CD4-positive, alpha-beta T cell treated with Interleukin-21 for 1 hour (primary cell): Measurements from ENCODE around the gene PBX1.

Experiments
- DNase-seq: peaks from one replicate; pipeline ENCODE4 v3.0.0-alpha.2; 2020

The PBX1 gene

DNA sequence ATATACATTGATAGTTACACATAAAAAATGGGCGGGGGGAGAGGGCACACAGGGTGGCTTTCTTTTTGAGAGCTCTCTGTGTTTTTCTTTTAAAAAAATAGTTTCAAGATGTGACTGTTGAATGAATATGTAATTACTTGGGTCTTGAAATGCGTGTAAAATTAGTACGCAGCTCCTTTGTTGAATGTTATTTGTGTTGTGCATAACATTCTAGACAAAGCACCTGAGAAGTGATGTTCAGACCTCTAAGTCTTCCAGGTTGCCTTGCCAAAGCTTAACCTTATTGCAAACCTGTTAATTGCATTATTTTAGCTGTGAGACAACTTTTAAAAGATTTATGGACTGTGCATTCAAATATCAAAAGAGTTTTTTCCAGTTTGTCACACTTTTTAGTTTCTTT lies 5.4 kb downstream of the PBX1 start:
- no peak for DNase-seq

GRCh38 chr1:164565357-164565756 lies 6.4 kb downstream of the PBX1 start:
- no peak for DNase-seq

DNA sequence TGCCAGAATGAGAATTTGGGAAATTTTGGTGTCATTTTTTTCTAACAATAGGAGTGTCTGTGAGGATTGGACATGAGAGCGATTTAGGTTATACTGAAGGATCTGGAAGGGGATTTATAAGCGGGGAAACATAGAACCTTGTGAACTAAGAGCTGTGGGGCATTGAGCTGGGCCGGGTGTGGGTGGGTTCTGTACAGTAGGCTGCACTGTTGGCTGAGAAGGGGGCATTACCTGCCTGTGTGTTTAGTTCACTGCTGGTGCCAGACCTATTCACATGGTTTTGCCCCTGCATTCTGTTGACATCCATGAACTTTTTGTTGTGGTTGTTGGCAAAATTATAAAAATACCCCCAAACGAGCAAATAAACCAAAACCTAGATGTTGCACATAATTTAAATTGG lies 8.8 kb downstream of the PBX1 start:
- no peak for DNase-seq

DNA sequence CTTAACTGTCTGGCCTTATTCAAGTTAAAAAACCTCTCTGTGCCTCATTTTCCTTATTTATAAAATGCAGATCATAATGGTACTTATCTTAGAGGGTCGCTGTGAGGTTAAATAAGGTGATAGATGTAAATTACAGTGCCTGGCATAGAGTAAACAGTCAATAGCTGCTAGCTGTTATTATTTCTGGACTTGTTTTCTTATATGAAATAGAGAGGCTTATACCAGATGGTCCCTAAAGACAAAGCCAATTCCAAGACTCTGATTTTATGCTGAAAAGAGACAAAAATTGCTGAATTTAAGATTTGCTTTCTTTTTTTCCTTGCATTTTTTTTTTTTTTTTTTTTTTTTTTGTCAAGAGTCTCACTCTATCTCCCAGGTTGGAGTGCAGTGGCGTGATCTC lies 10.3 kb downstream of the PBX1 start:
- DNase-seq = no peak

- no peak for DNase-seq
Observed at GRCh38 chr1:164569866-164570265, 10.9 kb downstream of the PBX1 start.

GRCh38 chr1:164571333-164571732 lies 12.3 kb downstream of the PBX1 start:
- DNase-seq = no peak

DNA sequence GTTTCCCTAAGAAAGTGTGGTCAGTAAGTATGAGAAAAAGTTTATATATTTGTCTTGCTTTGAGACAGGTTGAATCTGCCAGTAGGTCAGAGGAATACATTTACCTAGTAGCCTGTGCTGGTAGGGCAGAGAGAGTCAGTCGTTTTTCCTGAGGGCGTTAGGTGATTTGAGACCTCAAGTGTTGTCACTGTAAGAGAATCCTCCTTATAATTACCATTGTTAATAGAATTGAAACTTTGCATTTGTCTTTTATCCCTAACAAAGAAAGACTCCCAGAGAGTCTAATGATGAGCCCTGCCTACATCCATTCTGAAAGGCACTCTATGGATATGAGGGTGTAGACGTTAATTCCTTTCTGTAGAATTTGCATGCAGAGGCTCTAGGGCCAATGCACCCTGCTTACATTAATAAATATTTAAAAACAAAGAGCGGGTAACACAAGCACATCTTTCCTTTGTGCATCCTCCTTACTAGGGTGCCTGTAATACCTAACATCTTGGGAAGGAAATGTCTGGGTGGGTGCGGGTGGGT lies 16.4 kb downstream of the PBX1 start:
- no peak for DNase-seq

DNA sequence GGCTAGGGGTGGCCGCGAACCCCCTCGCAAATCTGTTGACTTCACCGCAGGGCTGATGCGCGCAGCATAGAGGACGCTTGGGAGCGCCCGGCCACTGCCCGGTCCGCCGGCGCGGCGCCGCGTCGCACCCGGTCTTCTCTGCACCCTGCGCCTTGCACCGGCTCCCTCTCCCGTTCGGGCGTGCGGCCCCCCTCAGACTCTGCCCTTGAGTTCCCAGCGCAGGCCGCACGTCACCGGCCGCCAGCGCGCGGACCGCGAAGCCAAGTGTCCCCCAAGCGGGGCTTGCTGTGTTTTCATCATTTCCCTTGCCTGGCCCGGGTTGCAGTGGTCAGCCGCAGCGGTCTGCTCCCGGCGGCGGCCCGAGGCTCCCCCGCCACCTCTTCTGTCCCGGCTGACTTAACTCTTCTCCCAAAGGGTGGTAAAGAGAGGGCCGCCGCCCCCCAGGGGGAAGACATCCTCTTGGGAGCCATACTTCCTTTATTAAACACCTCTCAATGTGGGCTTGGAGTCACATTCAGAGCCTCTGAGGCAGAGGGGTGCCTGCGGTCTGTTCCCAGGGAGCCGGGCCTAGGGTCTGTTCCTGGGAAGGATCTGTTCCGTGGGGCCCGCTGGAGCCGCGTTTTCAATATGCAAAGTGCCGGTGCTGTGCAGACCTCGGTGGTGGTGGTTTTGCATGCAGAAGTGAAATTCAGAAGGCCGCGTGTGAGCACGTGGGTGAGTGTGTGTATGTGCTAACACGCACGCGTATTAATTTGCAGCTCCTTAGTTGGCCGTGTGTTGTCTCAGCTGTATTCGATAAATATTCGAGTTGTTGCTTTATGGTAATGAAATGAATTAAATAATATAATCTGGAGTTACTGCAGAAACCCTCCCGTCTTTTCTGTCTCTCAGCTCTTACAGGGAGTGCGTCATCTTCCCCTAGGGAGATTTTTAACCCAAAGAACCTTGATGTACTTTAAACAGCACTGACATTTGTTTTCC lies 17.6 kb downstream of the PBX1 start:
- no peak for DNase-seq

- no peak for DNase-seq
Observed at GRCh38 chr1:164577291-164577690, 18.3 kb downstream of the PBX1 start.

DNA sequence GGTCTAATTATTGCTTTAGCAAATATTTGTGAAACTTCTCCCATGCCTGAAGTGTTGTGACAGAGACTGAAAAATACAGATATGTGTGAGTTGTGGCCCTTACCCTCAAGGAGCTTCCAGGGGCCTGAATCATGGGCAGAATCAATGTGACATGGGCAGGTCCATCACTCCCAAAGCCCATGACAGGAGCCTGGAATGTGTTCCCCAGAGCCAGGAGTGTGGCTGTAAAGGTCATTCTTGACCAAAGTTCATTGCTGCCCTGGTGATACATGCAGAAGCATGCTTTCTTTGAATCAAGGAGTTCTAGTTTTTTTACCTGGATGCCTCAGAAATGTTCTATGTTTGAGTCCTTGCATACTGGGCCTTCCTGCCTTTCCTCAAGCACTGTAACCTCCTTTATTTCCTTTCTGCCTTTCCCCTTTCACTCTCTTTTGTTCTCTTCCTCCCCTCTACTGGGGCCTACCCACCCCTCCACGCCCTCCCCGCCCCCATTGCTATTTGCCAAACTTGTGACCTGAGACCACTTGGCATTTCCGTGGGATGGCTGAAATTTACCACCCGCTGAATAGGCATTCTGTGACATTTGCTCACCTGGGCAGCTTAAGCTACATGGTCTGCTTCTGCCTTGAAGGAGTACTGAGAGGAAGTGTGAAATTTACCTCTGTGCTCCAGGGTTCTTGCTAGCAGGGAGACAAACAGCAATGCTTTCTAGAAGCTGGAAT lies 19.7 kb downstream of the PBX1 start:
- DNase-seq = no peak

DNA sequence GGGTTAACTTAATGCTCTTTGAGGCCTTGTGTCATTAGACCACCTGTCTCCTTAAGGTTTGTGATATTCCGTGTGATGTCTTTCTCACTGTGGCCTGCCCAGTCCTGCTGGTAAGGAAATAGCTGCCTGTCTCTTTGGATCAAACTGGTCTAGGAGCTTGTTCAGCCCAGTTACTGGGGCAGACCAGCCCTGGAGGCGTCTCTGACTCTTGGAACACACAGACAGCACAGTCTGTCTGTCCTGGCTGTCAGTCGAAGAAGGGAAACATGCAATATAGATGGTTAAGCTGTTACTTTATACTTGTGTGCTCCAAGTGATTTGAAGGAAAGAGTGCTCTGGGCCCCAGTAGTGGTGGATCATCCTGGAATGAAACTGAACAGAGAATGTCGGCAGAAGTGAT lies 20.4 kb downstream of the PBX1 start:
- no peak for DNase-seq

DNA sequence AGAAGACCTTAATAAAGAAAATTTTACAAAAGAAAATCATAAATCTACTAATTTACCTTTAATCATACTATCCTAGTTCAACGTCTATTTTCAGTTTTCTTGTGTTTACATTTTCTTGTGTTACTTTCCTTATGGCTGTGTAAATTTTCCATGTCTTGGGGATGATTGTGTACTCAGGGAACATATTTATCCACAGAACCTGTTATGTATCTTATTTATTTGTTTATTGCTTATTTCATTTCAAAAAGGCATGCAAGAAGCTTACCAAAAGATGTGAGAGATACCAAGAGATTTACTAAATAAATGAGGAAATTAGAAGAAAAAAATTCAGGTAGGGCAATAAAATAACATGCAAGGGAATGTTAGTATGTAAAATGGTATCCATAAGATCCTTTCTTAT lies 22.8 kb downstream of the PBX1 start:
- no peak for DNase-seq

- DNase-seq = no peak
Observed at GRCh38 chr1:164583196-164583595, 24.2 kb downstream of the PBX1 start.

DNA sequence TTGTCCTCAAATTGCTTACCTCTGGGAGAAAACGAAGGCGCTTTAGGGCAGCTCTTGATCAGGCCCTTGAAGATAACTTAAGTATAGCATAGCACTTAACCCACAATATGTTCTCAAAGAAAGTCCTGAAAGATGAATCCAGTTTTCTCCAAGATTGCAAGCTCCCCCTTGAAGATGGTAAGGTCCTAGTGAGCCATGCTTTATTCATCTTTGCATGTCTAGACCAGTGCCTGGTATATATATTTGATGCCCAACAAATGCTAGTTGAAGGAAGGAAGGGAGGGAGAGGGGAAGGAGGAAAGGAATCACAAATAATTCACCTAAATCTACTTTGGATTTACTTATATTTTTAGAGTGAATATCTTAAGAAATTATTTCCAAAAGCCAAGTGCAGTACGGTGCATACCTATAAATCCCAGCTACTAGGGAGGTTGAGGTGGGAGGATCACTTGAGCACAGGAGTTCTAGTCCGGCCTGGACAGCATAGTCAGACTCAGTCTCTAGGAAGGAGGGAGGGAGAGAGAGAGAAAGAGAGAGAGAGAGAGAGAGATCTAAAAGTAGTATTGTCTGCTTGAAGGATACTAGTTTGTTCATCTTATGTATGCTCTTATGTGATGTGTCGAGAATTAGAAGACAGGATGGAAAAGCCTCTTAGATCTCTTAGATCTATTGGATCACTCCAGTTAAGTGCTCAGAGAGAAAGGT lies 25.0 kb downstream of the PBX1 start:
- DNase-seq = no peak

DNA sequence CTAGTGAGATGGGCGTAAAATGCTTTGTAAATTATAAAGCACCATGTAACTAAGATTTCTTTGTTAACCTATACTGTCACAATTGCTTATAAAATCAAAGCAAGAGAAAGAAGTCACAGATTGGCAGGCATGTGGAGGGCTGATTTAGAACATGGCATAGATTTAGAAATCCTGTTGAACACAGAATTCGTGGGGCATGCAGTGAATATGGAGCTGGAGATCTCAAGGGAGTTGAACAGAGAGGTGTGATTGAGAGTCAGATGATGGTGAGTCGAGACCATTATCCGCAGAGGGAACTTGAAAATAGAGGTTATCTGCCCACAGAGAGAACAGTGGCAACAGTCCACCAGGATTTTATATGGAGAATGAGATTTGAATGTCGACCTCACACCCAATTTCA lies 27.6 kb downstream of the PBX1 start:
- no peak for DNase-seq

- DNase-seq = no peak
Observed at GRCh38 chr1:164587617-164588501, 28.9 kb downstream of the PBX1 start.

- no peak for DNase-seq
Observed at GRCh38 chr1:164588516-164589341, 29.7 kb downstream of the PBX1 start.

DNA sequence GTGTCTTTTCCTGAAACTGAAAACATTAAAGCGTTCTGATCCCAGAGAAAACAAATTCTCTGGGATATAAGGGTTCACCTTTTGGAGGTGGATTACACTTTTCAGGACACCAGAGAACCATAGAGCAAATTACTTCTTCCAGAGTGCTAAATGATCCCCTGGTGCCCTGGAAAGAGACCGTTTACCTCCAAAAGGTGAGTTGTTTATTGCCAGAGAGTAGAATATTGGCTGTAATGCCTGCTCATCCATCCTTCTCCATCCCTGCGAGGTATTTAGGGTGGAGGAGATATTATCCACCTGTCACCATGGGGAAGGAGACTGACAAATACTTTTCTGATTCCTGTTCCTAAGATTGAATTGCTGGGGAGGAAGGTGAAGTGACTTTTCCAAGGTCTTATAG lies 30.4 kb downstream of the PBX1 start:
- no peak for DNase-seq

DNA sequence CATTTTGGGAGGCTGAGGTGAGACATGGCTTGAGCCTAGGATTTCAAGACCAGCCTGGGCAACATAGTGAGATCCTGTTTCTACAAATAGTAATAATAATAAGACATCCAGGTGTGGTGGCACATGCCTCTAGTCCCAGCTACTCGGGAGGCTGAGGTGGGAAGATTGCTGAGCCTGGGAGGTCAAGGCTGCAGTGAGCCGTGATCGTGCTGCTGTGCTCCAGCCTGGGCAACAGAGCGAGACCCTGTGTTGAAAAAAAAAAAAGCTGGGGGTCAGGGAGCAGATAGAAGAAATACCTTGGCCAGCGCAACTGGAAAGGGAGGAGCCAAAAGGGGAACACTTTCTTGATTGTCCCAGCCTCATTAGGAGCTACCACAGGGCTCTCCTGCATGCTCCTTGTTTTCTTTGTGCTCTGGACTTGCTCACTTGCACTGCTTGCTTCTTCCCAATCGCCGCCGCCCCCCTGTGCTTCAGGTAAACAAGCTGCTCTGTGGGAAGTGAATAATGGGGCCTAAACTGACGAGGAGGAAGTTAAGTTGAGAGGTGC lies 31.1 kb downstream of the PBX1 start:
- no peak for DNase-seq

DNA sequence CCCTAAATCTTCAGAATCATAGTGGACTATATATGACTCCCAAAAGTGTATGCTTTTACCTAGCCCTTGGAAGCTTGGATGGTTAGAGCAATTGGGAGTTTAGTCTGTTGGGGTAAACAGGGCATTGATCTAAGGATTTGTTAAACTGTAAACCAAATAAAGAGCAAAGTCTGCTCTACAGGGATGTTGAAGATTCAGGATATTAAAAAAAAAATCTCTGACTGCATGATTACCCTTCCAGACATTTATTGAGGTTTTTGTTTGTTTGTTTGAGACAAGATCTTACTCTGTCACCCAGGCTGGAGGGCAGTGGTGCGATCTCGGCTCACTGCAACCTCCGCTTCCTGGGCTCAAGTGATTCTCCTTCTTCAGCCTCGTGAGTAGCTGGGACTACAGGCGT lies 31.6 kb downstream of the PBX1 start:
- no peak for DNase-seq

- DNase-seq = no peak
Observed at GRCh38 chr1:164591858-164592257, 32.9 kb downstream of the PBX1 start.
